Prostate gland (tissue), 2 donors: ENCODE data around the gene GGPS1.

ENCODE experiments used
- POLR2AphosphoS5 ChIP-seq: sonication (generic); formaldehyde crosslinking; IDR thresholded peaks from one replicate; pipeline ENCODE4 v1.6.1; 2017; ENCODE audit warnings: antibody characterized with exemption
- TF ChIP-seq, protein P1 (sequence below), 4 experiments: fragments of 200-600 bp in 2 of 4; fragments of 450-650 bp in 2 of 4; sonication (generic) in 2 of 4; IDR thresholded peaks; 1 replicate in 3 of 4; 2 replicates in 1 of 4; pipeline ENCODE4 v1.5.1; 2016 to 2019; ENCODE audit warnings: antibody characterized with exemption in 4 of 4, mild to moderate bottlenecking in 2 of 4, moderate library complexity in 2 of 4

DNA sequence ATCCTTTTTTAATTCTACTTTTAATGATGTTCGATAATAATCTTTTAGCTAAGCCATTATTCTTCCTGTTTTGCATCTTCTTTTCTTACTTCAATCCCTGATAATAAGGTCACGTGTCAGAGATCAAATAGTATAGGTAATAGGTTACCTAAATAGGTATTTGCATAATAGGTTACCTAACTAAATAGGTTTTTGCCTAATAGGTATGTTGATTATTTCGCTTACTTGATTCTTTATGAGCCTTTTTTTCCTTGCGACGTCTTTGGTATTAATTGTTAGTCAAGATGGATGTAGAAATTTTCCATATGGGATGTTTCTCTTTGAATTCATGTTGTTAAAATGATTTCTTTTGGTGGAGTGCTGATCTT lies 2.5 kb downstream of the GGPS1 start:
- no peak for TF ChIP-seq POLR2AphosphoS5
- TF ChIP-seq, protein P1, sequence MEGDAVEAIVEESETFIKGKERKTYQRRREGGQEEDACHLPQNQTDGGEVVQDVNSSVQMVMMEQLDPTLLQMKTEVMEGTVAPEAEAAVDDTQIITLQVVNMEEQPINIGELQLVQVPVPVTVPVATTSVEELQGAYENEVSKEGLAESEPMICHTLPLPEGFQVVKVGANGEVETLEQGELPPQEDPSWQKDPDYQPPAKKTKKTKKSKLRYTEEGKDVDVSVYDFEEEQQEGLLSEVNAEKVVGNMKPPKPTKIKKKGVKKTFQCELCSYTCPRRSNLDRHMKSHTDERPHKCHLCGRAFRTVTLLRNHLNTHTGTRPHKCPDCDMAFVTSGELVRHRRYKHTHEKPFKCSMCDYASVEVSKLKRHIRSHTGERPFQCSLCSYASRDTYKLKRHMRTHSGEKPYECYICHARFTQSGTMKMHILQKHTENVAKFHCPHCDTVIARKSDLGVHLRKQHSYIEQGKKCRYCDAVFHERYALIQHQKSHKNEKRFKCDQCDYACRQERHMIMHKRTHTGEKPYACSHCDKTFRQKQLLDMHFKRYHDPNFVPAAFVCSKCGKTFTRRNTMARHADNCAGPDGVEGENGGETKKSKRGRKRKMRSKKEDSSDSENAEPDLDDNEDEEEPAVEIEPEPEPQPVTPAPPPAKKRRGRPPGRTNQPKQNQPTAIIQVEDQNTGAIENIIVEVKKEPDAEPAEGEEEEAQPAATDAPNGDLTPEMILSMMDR (IDR thresholded peaks at IDR 0.05) = no peak
